K562 (cell line): ENCODE results near the gene LY6G6D. TPM values are rescaled to one million over a fixed set of nuclear protein-coding genes. Genes with fewer than 3 reads are reported as not detected.
A peak's percentile ranks its signal among the peaks of the same experiment; 100 is the strongest.

Experiments
- C11orf30 ChIP-seq: fragments of 450-650 bp; IDR thresholded peaks from 2 replicates; pipeline ENCODE4 v1.6.1; 2016; ENCODE audit warnings: low read depth, mild to moderate bottlenecking
- CEBPB ChIP-seq: fragments of 450-650 bp; IDR thresholded peaks from 2 replicates; pipeline ENCODE4 v1.6.1; 2016; ENCODE audit warnings: missing genetic modification characterization, missing compliant biosample characterization
- DIDO1 ChIP-seq: fragments of 450-650 bp; IDR thresholded peaks from 2 replicates; pipeline ENCODE4 v1.6.1; 2016; ENCODE audit warnings: low read depth, missing biosample characterization, missing genetic modification characterization
- HEY1 ChIP-seq: fragments of 250-450 bp; sonication (Bioruptor Pico); IDR thresholded peaks from 2 replicates; pipeline ENCODE4 v1.5.0; 2020; ENCODE audit warnings: mild to moderate bottlenecking, moderate library complexity, borderline replicate concordance
- KDM5B ChIP-seq: fragments of 200-600 bp; sonication (generic); IDR thresholded peaks from 2 replicates; pipeline ENCODE4 v1.6.1; 2012; ENCODE audit warnings: low read depth, mild to moderate bottlenecking, moderate library complexity, low read length, control low read depth, inconsistent platforms; ENCODE audit not compliant: insufficient replicate concordance
- MTA3 ChIP-seq: fragments of 450-650 bp; formaldehyde crosslinking; IDR thresholded peaks from 2 replicates; pipeline ENCODE4 v1.6.1; 2017; ENCODE audit warnings: mild to moderate bottlenecking, borderline replicate concordance
- MXI1 ChIP-seq: IDR thresholded peaks from 2 replicates; pipeline ENCODE4 v1.6.1; 2011; ENCODE audit warnings: low read depth, mild to moderate bottlenecking, improper control_type of control experiment, low read length
- MYNN ChIP-seq, 2 experiments: sonication (generic); formaldehyde crosslinking in 1 of 2; IDR thresholded peaks; 2 replicates each; pipeline versions ENCODE4 v1.5.0 to v1.6.1; 2016 to 2020; ENCODE audit warnings: antibody characterized with exemption in 1 of 2, missing genetic modification reagents in 1 of 2
- NEUROD1 ChIP-seq: fragments of 150-350 bp; IDR thresholded peaks from 2 replicates; pipeline ENCODE4 v1.6.1; 2014; ENCODE audit warnings: borderline replicate concordance, low read length, low read depth; ENCODE audit not compliant: partially characterized antibody
- NFXL1 ChIP-seq: fragments of 450-650 bp; formaldehyde crosslinking; IDR thresholded peaks from 2 replicates; pipeline ENCODE4 v1.4.0; 2021; ENCODE audit warnings: mild to moderate bottlenecking
- PHB2 ChIP-seq: fragments of 450-650 bp; IDR thresholded peaks from 2 replicates; pipeline ENCODE4 v1.6.1; 2017; ENCODE audit warnings: low read depth
- POU5F1 ChIP-seq: fragments of 150-350 bp; IDR thresholded peaks from 2 replicates; pipeline ENCODE4 v1.6.1; 2014; ENCODE audit warnings: borderline replicate concordance, low read length, low read depth, mild to moderate bottlenecking; ENCODE audit not compliant: partially characterized antibody
- RAD21 ChIP-seq, 2 experiments: fragments of 250-450 bp in 1 of 2; fragments of 450-650 bp in 1 of 2; sonication (Bioruptor Pico) in 1 of 2; formaldehyde crosslinking in 1 of 2; IDR thresholded peaks in 1 of 2; conservative IDR thresholded peaks in 1 of 2; 2 replicates each; pipeline versions ENCODE4 v1.4.0 to v1.8.0; 2020 to 2022; ENCODE audit warnings: mild to moderate bottlenecking in 2 of 2, moderate library complexity in 1 of 2
- RBBP5 ChIP-seq: fragments of 200-600 bp; sonication (generic); IDR thresholded peaks from 2 replicates; pipeline ENCODE4 v1.6.1; 2012; ENCODE audit warnings: borderline replicate concordance, mild to moderate bottlenecking, low read length, control low read depth, inconsistent platforms; ENCODE audit not compliant: insufficient read depth, poor library complexity, severe bottlenecking
- SNRNP70 ChIP-seq: fragments of 200-400 bp; formaldehyde crosslinking; optimal IDR thresholded peaks from 2 replicates; pipeline ENCODE3; 2017; ENCODE audit warnings: low read depth, low read length
- SRF ChIP-seq, 2 experiments: fragments of 250-450, 450-650 bp in 1 of 2; sonication (Bioruptor Pico) in 1 of 2; sonication (generic) in 1 of 2; formaldehyde crosslinking; IDR thresholded peaks; 2 replicates each; pipeline versions ENCODE4 v1.5.0 to v1.5.1; 2020 to 2022; ENCODE audit warnings: mild to moderate bottlenecking in 1 of 2, missing genetic modification reagents in 1 of 2
- ZBED1 ChIP-seq: IDR thresholded peaks from 2 replicates; pipeline ENCODE4 v1.6.1; 2014
- ZBTB7A ChIP-seq: IDR thresholded peaks from 2 replicates; pipeline ENCODE4 v1.6.1; 2011; ENCODE audit warnings: low read depth, mild to moderate bottlenecking, low read length, moderate library complexity, borderline replicate concordance; ENCODE audit not compliant: control insufficient read depth
- ZNF324 ChIP-seq: fragments of 250-450 bp; sonication (Bioruptor Pico); IDR thresholded peaks from 2 replicates; pipeline ENCODE4 v1.4.0; 2020; ENCODE audit warnings: mild to moderate bottlenecking
- ZNF431 ChIP-seq: sonication (generic); formaldehyde crosslinking; IDR thresholded peaks from 2 replicates; pipeline ENCODE4 v1.8.0; 2022; ENCODE audit warnings: mild to moderate bottlenecking, missing genetic modification reagents
- polyA plus RNA-seq, 8 experiments: library from polyadenylated mRNA; depleted of rRNA in 4 of 8; stranded (reverse) in 5 of 8; unstranded in 3 of 8; fragments of >200 nt; fragmentation: Nextera tagmentation in 2 of 8; fragmentation: Illumina TruSeq in 1 of 8; extraction: Ambion mirVana in 2 of 8; extraction: Trizol in 1 of 8; gene quantifications; 2 replicates each; pipeline versions ENCODE4 v1.2.1 to v1.2.3, GENCODE V29; 2011 to 2014; ENCODE audit warnings: inconsistent platforms in 1 of 8, missing spikeins in 1 of 8
- total RNA-seq, 7 experiments: library from RNA; depleted of rRNA in 6 of 7; stranded (reverse); fragments of >200 nt in 6 of 7; fragmentation: Illumina TruSeq in 2 of 7; extraction: Trizol in 2 of 7; gene quantifications; 2 replicates each; pipeline versions ENCODE4 v1.2.1 to v1.2.3, GENCODE V29; 2011 to 2021; ENCODE audit warnings: low replicate concordance in 1 of 7
- TF ChIP-seq, protein P1 (sequence below), 2 experiments: fragments of 250-450 bp in 1 of 2; fragments of 450-650 bp in 1 of 2; sonication (Bioruptor Pico) in 1 of 2; IDR thresholded peaks; 2 replicates each; pipeline versions ENCODE4 v1.6.1 to v1.8.0; 2016 to 2021; ENCODE audit warnings: mild to moderate bottlenecking in 2 of 2, moderate library complexity in 2 of 2, missing compliant biosample characterization in 1 of 2, missing genetic modification characterization in 1 of 2
- TF ChIP-seq, protein P2 (sequence below): fragments of 450-650 bp; formaldehyde crosslinking; IDR thresholded peaks from 2 replicates; pipeline ENCODE4 v1.4.0; 2022; ENCODE audit warnings: mild to moderate bottlenecking, moderate library complexity
- TF ChIP-seq, protein P3 (sequence below): fragments of 450-650 bp; IDR thresholded peaks from 2 replicates; pipeline ENCODE4 v1.6.1; 2018; ENCODE audit warnings: mild to moderate bottlenecking, low read depth; ENCODE audit not compliant: partially characterized antibody

Gene LY6G6D
- total and polyA plus RNA-seq, 9 of the 15 experiments (the other 6 are each of a cell fraction or from before 2014, with no cell fraction given) = 0.30 to 0.38 TPM; not detected in 7

DNA sequence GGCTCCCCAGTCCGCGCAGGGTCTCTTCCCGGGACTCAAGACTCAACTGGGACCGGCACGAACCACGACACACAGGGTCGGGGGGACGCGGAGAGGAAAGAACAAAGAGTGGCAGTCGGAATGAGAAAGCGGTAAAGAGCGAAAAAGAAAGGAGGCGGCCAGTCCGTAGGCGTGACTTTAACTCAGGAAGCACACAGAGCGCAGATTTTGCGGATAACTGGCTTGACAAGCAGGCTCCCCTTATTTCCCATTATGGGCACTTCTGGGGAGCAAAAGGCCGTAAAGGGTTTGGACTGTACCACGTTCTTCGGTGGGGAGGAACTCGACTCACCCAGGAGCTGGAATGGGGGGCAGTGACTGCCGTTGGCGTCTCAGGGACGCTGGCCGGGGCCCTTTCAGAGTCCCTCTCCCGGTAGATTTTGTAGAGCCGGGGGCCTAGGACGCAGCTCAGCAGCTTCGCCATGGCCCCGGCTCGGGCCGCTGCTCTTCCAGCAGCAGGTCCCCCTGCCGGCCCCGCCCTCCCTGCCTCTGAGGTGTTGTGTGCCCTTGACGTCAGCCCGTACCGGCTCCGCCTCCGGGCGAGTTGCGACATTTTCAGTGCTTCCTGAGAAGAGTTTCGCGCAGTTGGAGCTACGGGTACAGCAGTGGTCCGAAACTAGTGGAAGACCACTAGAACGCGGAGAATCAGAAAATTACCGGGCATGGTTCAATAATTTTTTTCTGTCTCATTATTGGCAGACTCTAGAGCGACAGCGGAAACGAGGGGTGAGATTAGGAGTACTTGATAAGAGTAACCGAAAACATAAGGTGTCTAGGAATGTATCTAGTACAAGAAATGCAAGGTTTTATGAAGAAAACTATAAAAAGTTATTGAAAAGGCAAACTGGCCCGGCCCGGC lies 12.1 kb upstream of the LY6G6D start, which contains the start of gene ABHD16A (continued):
- TF ChIP-seq DIDO1 (tag) = peak; percentile 53; the same call in 1 of the 2 replicates
- peak; percentile 25 to 94; a peak in 3 of 4 replicates for TF ChIP-seq SRF (CRISPR knock-in tag; IDR thresholded peaks at IDR 0.05)
- peak; percentile 97 for TF ChIP-seq KDM5B
- TF ChIP-seq ZNF324 (CRISPR knock-in tag) = no peak; the same call in 1 of the 2 replicates
- peak; percentile 100 for TF ChIP-seq MTA3
- TF ChIP-seq, protein P1, sequence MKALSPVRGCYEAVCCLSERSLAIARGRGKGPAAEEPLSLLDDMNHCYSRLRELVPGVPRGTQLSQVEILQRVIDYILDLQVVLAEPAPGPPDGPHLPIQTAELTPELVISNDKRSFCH (CRISPR knock-in tag; IDR thresholded peaks at IDR 0.05) = no peak
- TF ChIP-seq, protein P1 (tag; IDR thresholded peaks at IDR 0.05) = peak; percentile 57
- no peak for TF ChIP-seq SNRNP70
- TF ChIP-seq NFXL1 (CRISPR knock-in tag) = no peak
- TF ChIP-seq ZNF431 (CRISPR knock-in tag) = no peak
- TF ChIP-seq ZBTB7A = peak; percentile 63; the same call in 1 of the 2 replicates
- TF ChIP-seq RAD21 (CRISPR knock-in tag; conservative IDR thresholded peaks at IDR 0.05 in 1 of 2, IDR thresholded peaks at IDR 0.05 in 1 of 2) = peak in 1 of 2 experiments; percentile 21; a peak in 1 of 4 replicates
- TF ChIP-seq PHB2 = no peak; the same call in 1 of the 2 replicates
- TF ChIP-seq MYNN (IDR thresholded peaks at IDR 0.05) = 0 out of 2 replicates have a peak, but pooled peaks have one; percentile 79
- TF ChIP-seq MYNN (CRISPR knock-in tag; IDR thresholded peaks at IDR 0.05) = no peak
- TF ChIP-seq, protein P2, sequence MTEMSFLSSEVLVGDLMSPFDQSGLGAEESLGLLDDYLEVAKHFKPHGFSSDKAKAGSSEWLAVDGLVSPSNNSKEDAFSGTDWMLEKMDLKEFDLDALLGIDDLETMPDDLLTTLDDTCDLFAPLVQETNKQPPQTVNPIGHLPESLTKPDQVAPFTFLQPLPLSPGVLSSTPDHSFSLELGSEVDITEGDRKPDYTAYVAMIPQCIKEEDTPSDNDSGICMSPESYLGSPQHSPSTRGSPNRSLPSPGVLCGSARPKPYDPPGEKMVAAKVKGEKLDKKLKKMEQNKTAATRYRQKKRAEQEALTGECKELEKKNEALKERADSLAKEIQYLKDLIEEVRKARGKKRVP (CRISPR knock-in tag) = peak; percentile 71
- TF ChIP-seq ZBED1 = no peak; the same call in none of the 2 replicates
- TF ChIP-seq MXI1 = peak; percentile 97
- TF ChIP-seq, protein P3, sequence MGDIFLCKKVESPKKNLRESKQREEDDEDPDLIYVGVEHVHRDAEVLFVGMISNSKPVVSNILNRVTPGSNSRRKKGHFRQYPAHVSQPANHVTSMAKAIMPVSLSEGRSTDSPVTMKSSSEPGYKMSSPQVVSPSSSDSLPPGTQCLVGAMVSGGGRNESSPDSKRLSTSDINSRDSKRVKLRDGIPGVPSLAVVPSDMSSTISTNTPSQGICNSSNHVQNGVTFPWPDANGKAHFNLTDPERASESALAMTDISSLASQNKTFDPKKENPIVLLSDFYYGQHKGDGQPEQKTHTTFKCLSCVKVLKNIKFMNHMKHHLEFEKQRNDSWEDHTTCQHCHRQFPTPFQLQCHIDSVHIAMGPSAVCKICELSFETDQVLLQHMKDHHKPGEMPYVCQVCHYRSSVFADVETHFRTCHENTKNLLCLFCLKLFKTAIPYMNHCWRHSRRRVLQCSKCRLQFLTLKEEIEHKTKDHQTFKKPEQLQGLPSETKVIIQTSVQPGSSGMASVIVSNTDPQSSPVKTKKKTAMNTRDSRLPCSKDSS = no peak
- TF ChIP-seq RBBP5 = peak; percentile 65
- TF ChIP-seq POU5F1 = peak; percentile 99
- peak; percentile 93 for TF ChIP-seq NEUROD1
- TF ChIP-seq CEBPB = peak; percentile 100
- TF ChIP-seq C11orf30 = peak; percentile 22; the same call in 1 of the 2 replicates
- TF ChIP-seq HEY1 (CRISPR knock-in tag) = no peak; the same call in 1 of the 2 replicates
